Neuron (in vitro differentiated cells): ENCODE measurements around the gene GNAL.
A peak's percentile ranks its signal among the peaks of the same experiment; 100 is the strongest.
"Not testable (repeated sequence)": the region's sequence is repeated elsewhere in the genome, so short reads cannot be mapped to it uniquely, and the experiment has no call there.

Source experiments
- H2AFZ ChIP-seq: one replicate; pipeline ENCODE4 v1.6.1; 2013; ENCODE audit warnings: low read depth, mild to moderate bottlenecking, inconsistent platforms, low read length, moderate library complexity
- H3K27me3 ChIP-seq: one replicate; pipeline ENCODE4 v1.6.1; 2013; ENCODE audit warnings: low read length; ENCODE audit not compliant: insufficient read depth
- H3K36me3 ChIP-seq: one replicate; pipeline ENCODE4 v1.6.1; 2013; ENCODE audit warnings: low read length; ENCODE audit not compliant: insufficient read depth
- H3K4me1 ChIP-seq: one replicate; pipeline ENCODE4 v1.6.1; 2013; ENCODE audit warnings: low read length; ENCODE audit not compliant: insufficient read depth
- H3K4me3 ChIP-seq: 2 replicates; pipeline ENCODE4 v1.5.1; 2013; ENCODE audit warnings: mild to moderate bottlenecking, low read length, moderate library complexity
- H3K9me3 ChIP-seq: one replicate; pipeline ENCODE4 v1.6.1; 2013; ENCODE audit warnings: low read length

GNAL gene

DNA sequence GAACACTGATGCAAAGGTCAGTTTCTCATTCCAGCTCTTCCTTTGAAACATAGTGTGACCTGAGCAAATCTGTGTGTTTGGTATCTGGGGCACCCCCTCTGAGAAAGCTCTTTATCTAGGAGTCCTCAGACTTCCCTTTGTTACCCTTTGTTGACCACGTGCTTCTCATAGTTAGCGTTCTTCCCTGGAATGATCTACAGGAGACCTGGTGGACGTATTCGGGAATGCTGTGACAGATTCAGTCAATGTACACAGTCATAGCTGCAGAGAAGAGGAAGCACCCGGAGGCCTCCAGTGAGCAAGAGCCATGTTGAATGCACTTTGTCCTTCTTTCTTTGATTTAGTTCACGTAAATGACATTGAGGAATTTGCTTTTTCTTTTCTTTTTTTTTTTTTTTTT lies 151.4 kb downstream of the GNAL start:
- H2AFZ ChIP-seq = peak overlapping the region; percentile 21
- peaks cover 5% of the 10 kb centered on the region for H3K4me1 ChIP-seq

DNA sequence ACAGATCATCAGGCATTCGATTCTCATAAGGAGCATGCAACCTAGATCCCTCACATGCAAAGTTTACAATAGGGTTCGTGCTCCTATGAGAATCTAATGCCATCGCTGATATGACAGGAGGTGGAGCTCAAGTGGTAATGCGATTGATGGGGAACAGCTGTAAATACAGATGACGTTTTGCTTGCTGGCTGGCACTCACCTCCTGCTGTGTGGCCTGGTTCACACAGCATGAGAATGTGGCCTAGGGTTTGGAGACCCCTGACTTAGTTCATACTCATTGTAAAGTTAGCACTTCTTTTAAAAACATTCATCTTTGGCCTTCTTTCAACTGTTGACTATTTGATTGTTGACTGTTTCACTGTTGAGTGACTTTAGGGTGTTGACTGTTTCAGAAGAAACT lies 153.5 kb downstream of the GNAL start:
- Histone ChIP-seq H3K9me3 (no peaks in the 10 kb centered on the region), H3K4me3 (no peak overlapping the region), H3K36me3 (no peaks in the 10 kb centered on the region), H2AFZ (no peak overlapping the region), H3K4me1 (peaks cover 5% of the 10 kb centered on the region), H3K27me3 (no peaks in the 10 kb centered on the region)

More for the DNA sequence above, 151.4 kb downstream of the GNAL start:
- H3K4me3 ChIP-seq = no peak overlapping the region
- no peaks in the 10 kb centered on the region for H3K36me3 ChIP-seq
- no peaks in the 10 kb centered on the region for H3K9me3 ChIP-seq
- H3K27me3 ChIP-seq = no peaks in the 10 kb centered on the region

DNA sequence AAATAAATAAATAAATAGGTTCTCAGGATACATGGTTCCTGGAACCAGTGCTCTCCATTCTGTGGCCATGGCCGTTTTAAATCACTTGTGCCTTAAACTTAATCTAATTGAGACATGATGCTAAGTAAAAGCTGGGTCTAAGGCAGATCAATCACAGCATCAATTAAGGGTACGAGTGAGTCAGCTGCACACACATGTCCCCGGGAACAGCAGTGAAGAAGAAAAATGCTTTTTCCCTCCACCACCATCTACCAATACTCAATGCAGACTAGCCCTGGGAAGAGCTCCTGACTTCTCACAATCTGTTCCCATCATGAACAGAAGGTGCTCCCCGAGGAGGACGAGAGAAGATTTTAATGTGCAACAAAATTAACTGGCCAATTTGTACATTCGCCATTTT lies 155.4 kb downstream of the GNAL start:
- no peak overlapping the region for H3K4me3 ChIP-seq
- H3K36me3 ChIP-seq = no peaks in the 10 kb centered on the region
- peaks cover 6% of the 10 kb centered on the region for H3K4me1 ChIP-seq
- H3K9me3 ChIP-seq = no peaks in the 10 kb centered on the region
- H3K27me3 ChIP-seq = no peaks in the 10 kb centered on the region
- H2AFZ ChIP-seq = no peak overlapping the region

- H3K36me3 ChIP-seq = no peaks in the 10 kb centered on the region
- no peak overlapping the region for H2AFZ ChIP-seq
- no peaks in the 10 kb centered on the region for H3K27me3 ChIP-seq
- peaks cover 15% of the 10 kb centered on the region for H3K4me1 ChIP-seq
- no peak overlapping the region for H3K4me3 ChIP-seq
- no peaks in the 10 kb centered on the region for H3K9me3 ChIP-seq
Observed at GRCh38 chr18:11845654-11846053, 156.6 kb downstream of the GNAL start.

DNA sequence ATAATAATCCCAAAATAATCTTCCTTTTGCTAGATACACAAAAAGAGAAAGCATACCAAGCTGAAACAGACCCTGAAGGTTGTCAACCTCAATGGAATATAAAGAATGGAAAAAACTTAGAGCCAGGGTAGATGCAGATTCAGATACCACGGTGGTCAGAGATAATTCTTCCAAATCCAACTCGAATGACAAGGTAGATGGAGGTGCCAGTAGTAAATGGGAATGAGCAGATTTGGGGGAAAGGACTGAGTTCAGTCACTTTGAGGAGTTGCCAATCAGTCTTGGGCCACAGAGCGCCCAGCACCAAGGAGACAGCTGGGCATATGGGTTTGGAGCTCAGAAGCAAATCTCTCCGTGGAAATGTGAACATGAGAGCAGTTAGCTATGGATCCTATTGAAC lies 158.7 kb downstream of the GNAL start:
- Histone ChIP-seq H3K9me3 (no peaks in the 10 kb centered on the region), H3K27me3 (no peaks in the 10 kb centered on the region), H3K36me3 (no peaks in the 10 kb centered on the region), H3K4me3 (no peak overlapping the region), H2AFZ (no peak overlapping the region), H3K4me1 (peaks cover 15% of the 10 kb centered on the region)

DNA sequence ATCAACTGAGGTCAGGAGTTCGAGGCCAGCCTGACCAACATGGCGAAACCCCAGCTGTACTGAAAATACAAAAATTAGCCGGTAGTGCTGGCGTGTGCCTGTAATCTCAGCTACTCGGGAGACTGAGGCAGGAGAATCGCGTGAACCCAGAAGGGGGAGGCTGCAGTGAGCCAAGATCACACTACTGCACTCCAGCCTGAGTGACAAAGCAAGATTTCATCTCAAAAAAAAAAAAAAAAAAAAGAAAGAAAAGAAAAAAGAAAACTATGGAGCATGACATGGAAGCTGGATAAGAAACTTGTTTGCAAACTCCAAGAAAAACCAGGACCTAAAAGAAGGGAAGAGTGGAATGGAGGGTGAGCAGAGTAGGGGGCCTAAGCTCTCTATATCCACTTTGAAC lies 160.2 kb downstream of the GNAL start:
- no peaks in the 10 kb centered on the region for H3K27me3 ChIP-seq
- peak overlapping the region; percentile 82 for H3K4me3 ChIP-seq
- H2AFZ ChIP-seq = peak overlapping the region; percentile 64
- H3K9me3 ChIP-seq = no peaks in the 10 kb centered on the region
- peaks cover 21% of the 10 kb centered on the region for H3K4me1 ChIP-seq
- no peaks in the 10 kb centered on the region for H3K36me3 ChIP-seq

GRCh38 chr18:11849841-11850634 lies 161.0 kb downstream of the GNAL start:
- Histone ChIP-seq H3K4me3 (peak overlapping the region; percentile 82), H3K4me1 (peaks cover 21% of the 10 kb centered on the region), H2AFZ (peak overlapping the region; percentile 64), H3K36me3 (no peaks in the 10 kb centered on the region), H3K27me3 (no peaks in the 10 kb centered on the region), H3K9me3 (no peaks in the 10 kb centered on the region)

DNA sequence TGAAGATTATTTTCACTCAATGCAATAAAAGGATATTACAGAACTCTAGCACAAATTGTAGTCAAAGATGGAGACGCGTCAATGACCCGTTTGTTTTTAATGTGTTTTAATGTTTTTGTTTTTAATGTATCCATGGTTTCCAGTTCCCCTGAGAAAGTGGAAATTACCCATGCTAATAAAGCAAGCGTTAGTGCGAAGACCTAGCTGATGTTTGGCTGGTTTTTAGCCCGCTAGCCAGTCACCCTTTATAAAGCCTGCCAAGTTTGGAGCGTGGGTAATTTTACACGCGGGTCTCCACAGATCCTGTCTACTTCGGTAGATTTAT lies 161.7 kb downstream of the GNAL start:
- Histone ChIP-seq H3K4me3 (peak overlapping the region; percentile 82), H3K36me3 (no peaks in the 10 kb centered on the region), H3K9me3 (no peaks in the 10 kb centered on the region), H3K4me1 (peaks cover 21% of the 10 kb centered on the region), H3K27me3 (no peaks in the 10 kb centered on the region), H2AFZ (peak overlapping the region; percentile 64)

GRCh38 chr18:11851146-11851805 lies 162.2 kb downstream of the GNAL start, which contains the start of gene CHMP1B:
TSS of gene CHMP1B (plus strand) at chr18:11851413. CDS start at chr18:11851512, 99 bp downstream.
- H3K4me1 ChIP-seq = peaks cover 21% of the 10 kb centered on the region
- peak within 1 kb of the TSS; percentile 64 for H2AFZ ChIP-seq
- no peaks in the 10 kb centered on the region for H3K36me3 ChIP-seq
- H3K9me3 ChIP-seq = no peaks in the 10 kb centered on the region
- H3K4me3 ChIP-seq = peak within 1 kb of the TSS; percentile 82
- H3K27me3 ChIP-seq = no peaks in the 10 kb centered on the region

GRCh38 chr18:11851806-11852337 lies 162.8 kb downstream of the GNAL start:
- H3K4me3 ChIP-seq = peak overlapping the region; percentile 82
- no peaks in the 10 kb centered on the region for H3K9me3 ChIP-seq
- no peak overlapping the region for H2AFZ ChIP-seq
- no peaks in the 10 kb centered on the region for H3K27me3 ChIP-seq
- peaks cover 21% of the 10 kb centered on the region for H3K4me1 ChIP-seq
- no peaks in the 10 kb centered on the region for H3K36me3 ChIP-seq

DNA sequence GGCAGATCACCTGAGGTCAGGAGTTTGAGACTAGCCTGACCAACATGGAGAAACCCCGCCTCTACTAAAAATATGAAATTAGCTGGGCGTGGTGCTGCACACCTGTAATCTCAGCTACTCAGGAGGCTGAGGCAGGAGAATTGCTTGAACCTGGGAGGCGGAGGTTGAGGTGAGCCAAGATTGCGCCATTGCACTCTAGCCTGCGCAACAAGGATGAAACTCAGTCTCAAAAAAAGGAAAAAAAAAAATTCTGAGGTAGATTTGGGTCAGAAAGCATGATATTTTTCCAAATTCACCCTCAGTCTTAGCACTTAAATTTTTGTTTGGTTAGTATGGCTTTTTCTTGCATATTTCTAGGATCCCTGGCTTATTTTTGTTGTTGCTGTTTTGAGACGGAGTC lies 165.5 kb downstream of the GNAL start:
- H3K27me3 ChIP-seq, H3K9me3 ChIP-seq, H3K4me3 ChIP-seq, H2AFZ ChIP-seq, H3K36me3 ChIP-seq: not testable (repeated sequence)
- peaks cover 27% of the 10 kb centered on the region for H3K4me1 ChIP-seq

DNA sequence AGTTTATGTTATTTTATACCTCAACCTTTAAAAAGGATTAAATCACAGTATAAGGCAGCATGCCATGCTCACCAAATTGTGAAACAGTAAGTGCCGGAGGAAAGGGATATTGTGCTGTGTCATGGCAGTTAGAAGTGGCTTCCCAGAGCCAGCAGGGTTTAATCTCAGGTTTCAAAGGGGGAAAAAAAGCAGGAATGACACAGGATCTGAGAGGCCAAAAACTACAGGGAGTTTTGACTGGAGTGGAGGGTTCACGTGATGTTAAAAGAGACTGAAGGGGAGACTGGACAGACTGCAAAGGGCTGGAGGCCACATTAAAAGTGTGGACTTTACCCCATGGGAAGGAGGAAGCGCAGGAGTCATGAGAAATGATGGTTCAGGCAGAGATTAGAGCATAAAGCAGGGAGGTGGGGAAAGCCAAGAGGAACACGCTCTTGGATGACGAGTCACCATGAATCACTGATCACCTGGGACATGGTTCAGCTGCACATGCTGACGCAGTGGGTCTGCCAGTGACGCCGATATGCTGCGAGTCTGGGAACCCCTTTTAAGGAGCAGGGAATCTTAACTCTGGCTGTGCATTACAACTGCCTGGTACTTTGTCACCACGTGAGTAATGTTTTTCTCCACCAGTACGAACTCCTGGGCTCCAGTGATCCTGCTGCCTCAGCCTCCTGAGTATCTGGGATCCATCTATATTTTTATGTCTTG lies 168.3 kb downstream of the GNAL start:
- H3K27me3 ChIP-seq = no peaks in the 10 kb centered on the region
- no peak overlapping the region for H2AFZ ChIP-seq
- H3K4me3 ChIP-seq = no peak overlapping the region
- peaks cover 15% of the 10 kb centered on the region for H3K4me1 ChIP-seq
- no peaks in the 10 kb centered on the region for H3K9me3 ChIP-seq
- no peaks in the 10 kb centered on the region for H3K36me3 ChIP-seq

DNA sequence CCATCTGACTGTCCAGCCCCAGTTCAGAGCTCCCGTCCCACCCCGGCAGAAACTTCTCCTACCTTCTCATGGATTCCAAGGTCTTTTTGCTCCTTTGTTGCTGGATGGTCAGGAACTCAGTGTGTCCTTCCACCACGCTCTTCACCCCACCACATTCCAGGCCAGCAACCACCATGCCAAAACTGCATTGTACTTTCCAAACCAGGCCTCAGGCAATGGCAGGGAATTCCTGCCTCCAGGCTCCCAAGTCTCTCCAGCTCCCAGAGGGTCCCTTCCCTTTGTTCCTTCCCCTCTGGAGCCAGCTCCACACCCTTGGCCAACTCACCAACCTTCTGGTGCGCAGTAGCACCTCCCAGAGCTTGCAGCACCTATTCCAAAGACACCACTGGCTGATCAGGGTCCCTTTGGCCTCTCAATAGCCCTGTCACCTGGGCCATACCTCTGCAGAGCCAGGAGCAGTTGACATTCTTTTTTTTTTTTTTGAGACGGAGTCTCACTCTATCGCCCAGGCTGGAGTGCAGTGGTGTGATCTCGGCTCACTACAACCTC lies 170.3 kb downstream of the GNAL start:
- H3K27me3 ChIP-seq = no peaks in the 10 kb centered on the region
- peaks cover 8% of the 10 kb centered on the region for H3K4me1 ChIP-seq
- H3K36me3 ChIP-seq = no peaks in the 10 kb centered on the region
- H3K9me3 ChIP-seq = no peaks in the 10 kb centered on the region
- H2AFZ ChIP-seq = no peak overlapping the region
- H3K4me3 ChIP-seq = no peak overlapping the region
